Activated T-cell treated with anti-CD3 and anti-CD28 coated beads, Interleukin-2, amount 50 U/mL, for 4 hours (primary cell): ENCODE results near the gene ZNF385D. TPM values are rescaled to one million over a fixed set of nuclear protein-coding genes. Genes with fewer than 3 reads are reported as not detected.

Experiments used
- ATAC-seq, 2 donors: fragments of 200-7000 bp; cut with Tn5 transposase; one replicate each; pipeline ENCODE4 v1.10.0; 2021
- DNase-seq: peaks from one replicate; pipeline ENCODE4 v3.0.0-alpha.2; 2020
- H3K27me3 Mint-ChIP-seq: one replicate; pipeline ENCODE4 v1.8.0; 2021; ENCODE audit warnings: low read depth, mixed read lengths
- H3K36me3 Mint-ChIP-seq: one replicate; pipeline ENCODE4 v1.8.0; 2022; ENCODE audit warnings: mixed read lengths; ENCODE audit not compliant: insufficient read depth
- H3K4me1 Mint-ChIP-seq: one replicate; pipeline ENCODE4 v1.8.0; 2021; ENCODE audit warnings: low read depth, mixed read lengths
- H3K4me3 Mint-ChIP-seq: one replicate; pipeline ENCODE4 v1.8.0; 2021; ENCODE audit warnings: mild to moderate bottlenecking, moderate library complexity, mixed read lengths
- H3K9me3 Mint-ChIP-seq: one replicate; pipeline ENCODE4 v1.8.0; 2021; ENCODE audit warnings: mixed read lengths
- total RNA-seq, 3 donors: library from RNA; stranded (reverse); gene quantifications; one replicate each; pipeline ENCODE4 v1.2.1, GENCODE V29; 2021

The ZNF385D gene
- total RNA-seq = not detected

GRCh38 chr3:21750831-21751391, at the start of gene ZNF385D:
ZNF385D (minus strand) TSS chr3:21751210; CDS start chr3:21750916, 294 bp downstream.
- Mint-ChIP-seq H3K27me3 (no peaks in the 10 kb centered on the region), H3K4me1 (no peaks in the 10 kb centered on the region), H3K9me3 (peaks cover 6% of the 10 kb centered on the region), H3K36me3 (no peaks in the 10 kb centered on the region), H3K4me3 (no peak within 1 kb of the TSS)
- ATAC-seq (no peak), DNase-seq (no peak)

- Mint-ChIP-seq H3K4me3 (no peak overlapping the region), H3K36me3 (no peaks in the 10 kb centered on the region), H3K4me1 (no peaks in the 10 kb centered on the region), H3K9me3 (peaks cover 47% of the 10 kb centered on the region), H3K27me3 (no peaks in the 10 kb centered on the region)
- ATAC-seq (no peak), DNase-seq (no peak)
Measured at GRCh38 chr3:21798356-21799088, 47.5 kb upstream of the ZNF385D start.

- ATAC-seq = no peak
- H3K4me3 Mint-ChIP-seq = no peak overlapping the region
Measured at GRCh38 chr3:21795921-21796320, 44.9 kb upstream of the ZNF385D start.

GRCh38 chr3:21795152-21795837, 44.3 kb upstream of the ZNF385D start:
- ATAC-seq (no peak), DNase-seq (no peak)
- H3K4me1 Mint-ChIP-seq = no peaks in the 10 kb centered on the region
- H3K4me3 Mint-ChIP-seq = no peak overlapping the region
- no peaks in the 10 kb centered on the region for H3K27me3 Mint-ChIP-seq
- H3K36me3 Mint-ChIP-seq = no peaks in the 10 kb centered on the region
- H3K9me3 Mint-ChIP-seq = peaks cover 34% of the 10 kb centered on the region

More at GRCh38 chr3:21795921-21796320, 44.9 kb upstream of the ZNF385D start:
- DNase-seq = no peak
- Mint-ChIP-seq H3K4me1 (no peaks in the 10 kb centered on the region), H3K27me3 (no peaks in the 10 kb centered on the region), H3K9me3 (peaks cover 38% of the 10 kb centered on the region), H3K36me3 (no peaks in the 10 kb centered on the region)

- H3K4me3 Mint-ChIP-seq = no peak overlapping the region
- DNase-seq = no peak
- H3K36me3 Mint-ChIP-seq = no peaks in the 10 kb centered on the region
Measured at GRCh38 chr3:21794291-21794690, 43.3 kb upstream of the ZNF385D start.

GRCh38 chr3:21792176-21792575, 41.2 kb upstream of the ZNF385D start:
- H3K4me3 Mint-ChIP-seq = no peak overlapping the region
- no peaks in the 10 kb centered on the region for H3K36me3 Mint-ChIP-seq
- ATAC-seq = no peak
- peaks cover 20% of the 10 kb centered on the region for H3K9me3 Mint-ChIP-seq
- no peak for DNase-seq
- no peaks in the 10 kb centered on the region for H3K4me1 Mint-ChIP-seq
- no peaks in the 10 kb centered on the region for H3K27me3 Mint-ChIP-seq

More at GRCh38 chr3:21794291-21794690, 43.3 kb upstream of the ZNF385D start:
- no peak for ATAC-seq
- Mint-ChIP-seq H3K27me3 (no peaks in the 10 kb centered on the region), H3K4me1 (no peaks in the 10 kb centered on the region), H3K9me3 (peaks cover 29% of the 10 kb centered on the region)

GRCh38 chr3:21791356-21791755, 40.3 kb upstream of the ZNF385D start:
- Mint-ChIP-seq H3K27me3 (no peaks in the 10 kb centered on the region), H3K36me3 (no peaks in the 10 kb centered on the region), H3K4me3 (no peak overlapping the region), H3K9me3 (peaks cover 22% of the 10 kb centered on the region), H3K4me1 (no peaks in the 10 kb centered on the region)
- DNase-seq = no peak
- ATAC-seq = no peak

GRCh38 chr3:21790466-21790865, 39.5 kb upstream of the ZNF385D start:
- Mint-ChIP-seq H3K27me3 (no peaks in the 10 kb centered on the region), H3K36me3 (no peaks in the 10 kb centered on the region), H3K4me3 (no peak overlapping the region), H3K9me3 (peaks cover 22% of the 10 kb centered on the region), H3K4me1 (no peaks in the 10 kb centered on the region)
- ATAC-seq (no peak), DNase-seq (no peak)

GRCh38 chr3:21789730-21790129, 38.7 kb upstream of the ZNF385D start:
- no peak overlapping the region for H3K4me3 Mint-ChIP-seq
- ATAC-seq = no peak
- no peaks in the 10 kb centered on the region for H3K4me1 Mint-ChIP-seq
- peaks cover 18% of the 10 kb centered on the region for H3K9me3 Mint-ChIP-seq
- H3K36me3 Mint-ChIP-seq = no peaks in the 10 kb centered on the region
- DNase-seq = no peak
- H3K27me3 Mint-ChIP-seq = no peaks in the 10 kb centered on the region

- H3K36me3 Mint-ChIP-seq = no peaks in the 10 kb centered on the region
- no peaks in the 10 kb centered on the region for H3K27me3 Mint-ChIP-seq
- H3K9me3 Mint-ChIP-seq = peaks cover 8% of the 10 kb centered on the region
- ATAC-seq (no peak), DNase-seq (no peak)
- no peaks in the 10 kb centered on the region for H3K4me1 Mint-ChIP-seq
- H3K4me3 Mint-ChIP-seq = no peak overlapping the region
Measured at GRCh38 chr3:21786438-21786797, 35.4 kb upstream of the ZNF385D start.

GRCh38 chr3:21785765-21786437, 34.9 kb upstream of the ZNF385D start:
- H3K4me3 Mint-ChIP-seq = no peak overlapping the region
- H3K27me3 Mint-ChIP-seq = no peaks in the 10 kb centered on the region
- DNase-seq = no peak
- ATAC-seq = no peak
- H3K4me1 Mint-ChIP-seq = no peaks in the 10 kb centered on the region
- H3K36me3 Mint-ChIP-seq = no peaks in the 10 kb centered on the region
- H3K9me3 Mint-ChIP-seq = peaks cover 8% of the 10 kb centered on the region

GRCh38 chr3:21783839-21784238, 32.8 kb upstream of the ZNF385D start:
- H3K4me3 Mint-ChIP-seq = no peak overlapping the region
- no peaks in the 10 kb centered on the region for H3K4me1 Mint-ChIP-seq
- no peaks in the 10 kb centered on the region for H3K27me3 Mint-ChIP-seq
- ATAC-seq (no peak), DNase-seq (no peak)
- H3K36me3 Mint-ChIP-seq = no peaks in the 10 kb centered on the region
- peaks cover 11% of the 10 kb centered on the region for H3K9me3 Mint-ChIP-seq

GRCh38 chr3:21781355-21781754, 30.3 kb upstream of the ZNF385D start:
- peaks cover 7% of the 10 kb centered on the region for H3K9me3 Mint-ChIP-seq
- H3K4me1 Mint-ChIP-seq = no peaks in the 10 kb centered on the region
- H3K4me3 Mint-ChIP-seq = no peak overlapping the region
- no peaks in the 10 kb centered on the region for H3K36me3 Mint-ChIP-seq
- ATAC-seq (no peak), DNase-seq (no peak)
- H3K27me3 Mint-ChIP-seq = no peaks in the 10 kb centered on the region

- Mint-ChIP-seq H3K4me3 (no peak overlapping the region), H3K4me1 (no peaks in the 10 kb centered on the region), H3K36me3 (no peaks in the 10 kb centered on the region), H3K9me3 (peaks cover 7% of the 10 kb centered on the region), H3K27me3 (no peaks in the 10 kb centered on the region)
- no peak for ATAC-seq
- DNase-seq = no peak
Measured at GRCh38 chr3:21779909-21780308, 28.9 kb upstream of the ZNF385D start.
